HEK293 (cell line): ENCODE measurements around the gene SPDL1.

ENCODE experiments used
- MEIS1 ChIP-seq: sonication (generic); formaldehyde crosslinking; IDR thresholded peaks from 2 replicates; pipeline ENCODE4 v1.8.1; 2022; ENCODE audit warnings: missing genetic modification reagents, mild to moderate bottlenecking, borderline replicate concordance
- WT1 ChIP-seq: fragments of 450-650 bp; formaldehyde crosslinking; IDR thresholded peaks from 2 replicates; pipeline ENCODE4 v1.5.1; 2016; ENCODE audit warnings: missing biosample characterization, missing genetic modification characterization
- ZFP41 ChIP-seq: fragments of 450-650 bp; formaldehyde crosslinking; IDR thresholded peaks from 2 replicates; pipeline ENCODE4 v1.5.1; 2016; ENCODE audit warnings: missing biosample characterization, missing genetic modification characterization, borderline replicate concordance
- ZNF140 ChIP-seq: fragments of 450-650 bp; formaldehyde crosslinking; IDR thresholded peaks from 2 replicates; pipeline ENCODE4 v1.5.1; 2016; ENCODE audit warnings: missing biosample characterization, missing genetic modification characterization
- ZNF2 ChIP-seq: fragments of 450-650 bp; formaldehyde crosslinking; IDR thresholded peaks from 2 replicates; pipeline ENCODE4 v1.5.1; 2016; ENCODE audit warnings: missing biosample characterization, missing genetic modification characterization
- ZNF202 ChIP-seq: fragments of 450-650 bp; formaldehyde crosslinking; IDR thresholded peaks from 2 replicates; pipeline ENCODE4 v1.5.1; 2016; ENCODE audit warnings: missing biosample characterization, missing genetic modification characterization, borderline replicate concordance
- ZNF223 ChIP-seq: fragments of 450-650 bp; formaldehyde crosslinking; IDR thresholded peaks from 2 replicates; pipeline ENCODE4 v1.5.1; 2016; ENCODE audit warnings: missing biosample characterization, missing genetic modification characterization
- ZNF335 ChIP-seq: fragments of 450-650 bp; formaldehyde crosslinking; conservative IDR thresholded peaks from 2 replicates; pipeline ENCODE4 v1.5.1; 2016; ENCODE audit warnings: missing biosample characterization, missing genetic modification characterization
- ZNF341 ChIP-seq: fragments of 450-650 bp; formaldehyde crosslinking; IDR thresholded peaks from 2 replicates; pipeline ENCODE4; 2016; ENCODE audit warnings: low read depth, missing biosample characterization, missing genetic modification characterization
- ZNF501 ChIP-seq: fragments of 450-650 bp; formaldehyde crosslinking; IDR thresholded peaks from 2 replicates; pipeline ENCODE4 v1.5.1; 2016; ENCODE audit warnings: missing biosample characterization, missing genetic modification characterization
- ZNF521 ChIP-seq: fragments of 450-650 bp; formaldehyde crosslinking; IDR thresholded peaks from 2 replicates; pipeline ENCODE4 v1.5.1; 2017; ENCODE audit warnings: missing biosample characterization, mild to moderate bottlenecking, missing genetic modification characterization
- ZNF654 ChIP-seq: fragments of 450-650 bp; formaldehyde crosslinking; IDR thresholded peaks from 2 replicates; pipeline ENCODE4 v1.5.1; 2016; ENCODE audit warnings: low read depth, missing biosample characterization, missing genetic modification characterization
- ZNF776 ChIP-seq: fragments of 450-650 bp; formaldehyde crosslinking; IDR thresholded peaks from 2 replicates; pipeline ENCODE4 v1.5.0; 2017; ENCODE audit warnings: missing biosample characterization, missing genetic modification characterization, borderline replicate concordance
- TF ChIP-seq, protein P1 (sequence below): fragments of 450-650 bp; formaldehyde crosslinking; IDR thresholded peaks from 2 replicates; pipeline ENCODE4 v1.5.1; 2016; ENCODE audit warnings: missing biosample characterization, missing genetic modification characterization, borderline replicate concordance
- TF ChIP-seq, protein P2 (sequence below): fragments of 450-650 bp; formaldehyde crosslinking; conservative IDR thresholded peaks from 2 replicates; pipeline ENCODE4 v1.5.1; 2016; ENCODE audit warnings: low read depth, missing biosample characterization, missing genetic modification characterization
- TF ChIP-seq, protein P3 (sequence below): fragments of 450-650 bp; formaldehyde crosslinking; IDR thresholded peaks from 2 replicates; pipeline ENCODE4 v1.5.1; 2016; ENCODE audit warnings: missing biosample characterization, missing genetic modification characterization, low read depth
- TF ChIP-seq, protein P4 (sequence below): fragments of 450-650 bp; formaldehyde crosslinking; IDR thresholded peaks from 2 replicates; pipeline ENCODE4 v1.5.1; 2016; ENCODE audit warnings: missing biosample characterization, missing genetic modification characterization
- TF ChIP-seq, protein P5 (sequence below): fragments of 450-650 bp; formaldehyde crosslinking; IDR thresholded peaks from 2 replicates; pipeline ENCODE4 v1.5.1; 2016; ENCODE audit warnings: missing biosample characterization, missing genetic modification characterization, low read depth

Gene SPDL1

DNA sequence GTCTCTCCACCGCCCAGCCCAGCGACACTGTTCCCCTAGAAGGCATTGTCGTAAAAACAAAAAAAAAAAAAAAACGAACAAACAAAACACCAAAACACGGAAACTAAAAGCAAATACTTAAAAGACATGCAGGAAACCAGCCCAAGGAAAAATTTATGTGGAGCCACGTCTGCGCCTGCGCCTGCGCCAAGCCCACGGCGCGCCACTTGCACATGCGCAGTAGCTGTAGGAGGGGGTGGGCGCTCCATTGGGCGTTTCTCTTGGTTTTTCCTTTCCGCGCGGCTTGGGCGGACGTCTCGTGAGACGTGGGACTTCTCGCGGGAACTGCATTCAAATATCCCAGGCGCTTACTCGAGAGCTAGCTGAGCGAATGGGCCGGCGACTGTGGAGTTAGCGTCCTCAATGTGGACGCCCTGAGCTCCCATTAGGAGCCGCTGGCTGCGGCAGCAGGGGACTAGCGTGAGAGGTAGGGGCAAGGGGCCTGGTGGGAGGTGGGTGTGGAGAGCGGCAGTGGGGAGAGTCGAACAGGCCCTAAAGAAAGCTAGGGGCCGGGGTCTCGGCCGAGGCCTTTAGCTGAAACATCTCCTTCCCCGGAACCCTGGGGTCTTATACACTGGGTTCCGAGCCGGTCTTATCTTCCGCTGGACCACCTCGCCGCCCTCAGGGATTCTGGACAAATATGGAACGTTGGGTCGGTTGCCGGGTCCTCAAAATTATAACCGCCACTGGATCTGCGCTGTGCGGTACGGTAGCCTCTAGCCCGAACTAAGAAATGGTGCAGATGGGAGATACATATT, at the start of gene SPDL1 (continued):
- TF ChIP-seq ZNF521 (no peak), ZNF654 (no peak), ZNF202 (tag by site-specific recombination) (no peak), WT1 (tag by site-specific recombination) (0 out of 2 replicates have a peak, but pooled peaks have one; percentile 13), MEIS1 (CRISPR knock-in tag) (no peak), ZFP41 (tag by site-specific recombination) (no peak), ZNF501 (tag by site-specific recombination) (peak; percentile 89; the same call in 1 of the 2 replicates), ZNF140 (no peak), ZNF341 (tag by site-specific recombination) (no peak; the same call in 1 of the 2 replicates), ZNF335 (tag by site-specific recombination) (peak; percentile 91), ZNF2 (0 out of 2 replicates have a peak, but pooled peaks have one; percentile 39), ZNF223 (tag by site-specific recombination) (no peak), ZNF776 (no peak)
- TF ChIP-seq, protein P1, sequence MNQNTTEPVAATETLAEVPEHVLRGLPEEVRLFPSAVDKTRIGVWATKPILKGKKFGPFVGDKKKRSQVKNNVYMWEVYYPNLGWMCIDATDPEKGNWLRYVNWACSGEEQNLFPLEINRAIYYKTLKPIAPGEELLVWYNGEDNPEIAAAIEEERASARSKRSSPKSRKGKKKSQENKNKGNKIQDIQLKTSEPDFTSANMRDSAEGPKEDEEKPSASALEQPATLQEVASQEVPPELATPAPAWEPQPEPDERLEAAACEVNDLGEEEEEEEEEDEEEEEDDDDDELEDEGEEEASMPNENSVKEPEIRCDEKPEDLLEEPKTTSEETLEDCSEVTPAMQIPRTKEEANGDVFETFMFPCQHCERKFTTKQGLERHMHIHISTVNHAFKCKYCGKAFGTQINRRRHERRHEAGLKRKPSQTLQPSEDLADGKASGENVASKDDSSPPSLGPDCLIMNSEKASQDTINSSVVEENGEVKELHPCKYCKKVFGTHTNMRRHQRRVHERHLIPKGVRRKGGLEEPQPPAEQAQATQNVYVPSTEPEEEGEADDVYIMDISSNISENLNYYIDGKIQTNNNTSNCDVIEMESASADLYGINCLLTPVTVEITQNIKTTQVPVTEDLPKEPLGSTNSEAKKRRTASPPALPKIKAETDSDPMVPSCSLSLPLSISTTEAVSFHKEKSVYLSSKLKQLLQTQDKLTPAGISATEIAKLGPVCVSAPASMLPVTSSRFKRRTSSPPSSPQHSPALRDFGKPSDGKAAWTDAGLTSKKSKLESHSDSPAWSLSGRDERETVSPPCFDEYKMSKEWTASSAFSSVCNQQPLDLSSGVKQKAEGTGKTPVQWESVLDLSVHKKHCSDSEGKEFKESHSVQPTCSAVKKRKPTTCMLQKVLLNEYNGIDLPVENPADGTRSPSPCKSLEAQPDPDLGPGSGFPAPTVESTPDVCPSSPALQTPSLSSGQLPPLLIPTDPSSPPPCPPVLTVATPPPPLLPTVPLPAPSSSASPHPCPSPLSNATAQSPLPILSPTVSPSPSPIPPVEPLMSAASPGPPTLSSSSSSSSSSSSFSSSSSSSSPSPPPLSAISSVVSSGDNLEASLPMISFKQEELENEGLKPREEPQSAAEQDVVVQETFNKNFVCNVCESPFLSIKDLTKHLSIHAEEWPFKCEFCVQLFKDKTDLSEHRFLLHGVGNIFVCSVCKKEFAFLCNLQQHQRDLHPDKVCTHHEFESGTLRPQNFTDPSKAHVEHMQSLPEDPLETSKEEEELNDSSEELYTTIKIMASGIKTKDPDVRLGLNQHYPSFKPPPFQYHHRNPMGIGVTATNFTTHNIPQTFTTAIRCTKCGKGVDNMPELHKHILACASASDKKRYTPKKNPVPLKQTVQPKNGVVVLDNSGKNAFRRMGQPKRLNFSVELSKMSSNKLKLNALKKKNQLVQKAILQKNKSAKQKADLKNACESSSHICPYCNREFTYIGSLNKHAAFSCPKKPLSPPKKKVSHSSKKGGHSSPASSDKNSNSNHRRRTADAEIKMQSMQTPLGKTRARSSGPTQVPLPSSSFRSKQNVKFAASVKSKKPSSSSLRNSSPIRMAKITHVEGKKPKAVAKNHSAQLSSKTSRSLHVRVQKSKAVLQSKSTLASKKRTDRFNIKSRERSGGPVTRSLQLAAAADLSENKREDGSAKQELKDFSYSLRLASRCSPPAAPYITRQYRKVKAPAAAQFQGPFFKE (tag by site-specific recombination), result no peak
- TF ChIP-seq, protein P2, sequence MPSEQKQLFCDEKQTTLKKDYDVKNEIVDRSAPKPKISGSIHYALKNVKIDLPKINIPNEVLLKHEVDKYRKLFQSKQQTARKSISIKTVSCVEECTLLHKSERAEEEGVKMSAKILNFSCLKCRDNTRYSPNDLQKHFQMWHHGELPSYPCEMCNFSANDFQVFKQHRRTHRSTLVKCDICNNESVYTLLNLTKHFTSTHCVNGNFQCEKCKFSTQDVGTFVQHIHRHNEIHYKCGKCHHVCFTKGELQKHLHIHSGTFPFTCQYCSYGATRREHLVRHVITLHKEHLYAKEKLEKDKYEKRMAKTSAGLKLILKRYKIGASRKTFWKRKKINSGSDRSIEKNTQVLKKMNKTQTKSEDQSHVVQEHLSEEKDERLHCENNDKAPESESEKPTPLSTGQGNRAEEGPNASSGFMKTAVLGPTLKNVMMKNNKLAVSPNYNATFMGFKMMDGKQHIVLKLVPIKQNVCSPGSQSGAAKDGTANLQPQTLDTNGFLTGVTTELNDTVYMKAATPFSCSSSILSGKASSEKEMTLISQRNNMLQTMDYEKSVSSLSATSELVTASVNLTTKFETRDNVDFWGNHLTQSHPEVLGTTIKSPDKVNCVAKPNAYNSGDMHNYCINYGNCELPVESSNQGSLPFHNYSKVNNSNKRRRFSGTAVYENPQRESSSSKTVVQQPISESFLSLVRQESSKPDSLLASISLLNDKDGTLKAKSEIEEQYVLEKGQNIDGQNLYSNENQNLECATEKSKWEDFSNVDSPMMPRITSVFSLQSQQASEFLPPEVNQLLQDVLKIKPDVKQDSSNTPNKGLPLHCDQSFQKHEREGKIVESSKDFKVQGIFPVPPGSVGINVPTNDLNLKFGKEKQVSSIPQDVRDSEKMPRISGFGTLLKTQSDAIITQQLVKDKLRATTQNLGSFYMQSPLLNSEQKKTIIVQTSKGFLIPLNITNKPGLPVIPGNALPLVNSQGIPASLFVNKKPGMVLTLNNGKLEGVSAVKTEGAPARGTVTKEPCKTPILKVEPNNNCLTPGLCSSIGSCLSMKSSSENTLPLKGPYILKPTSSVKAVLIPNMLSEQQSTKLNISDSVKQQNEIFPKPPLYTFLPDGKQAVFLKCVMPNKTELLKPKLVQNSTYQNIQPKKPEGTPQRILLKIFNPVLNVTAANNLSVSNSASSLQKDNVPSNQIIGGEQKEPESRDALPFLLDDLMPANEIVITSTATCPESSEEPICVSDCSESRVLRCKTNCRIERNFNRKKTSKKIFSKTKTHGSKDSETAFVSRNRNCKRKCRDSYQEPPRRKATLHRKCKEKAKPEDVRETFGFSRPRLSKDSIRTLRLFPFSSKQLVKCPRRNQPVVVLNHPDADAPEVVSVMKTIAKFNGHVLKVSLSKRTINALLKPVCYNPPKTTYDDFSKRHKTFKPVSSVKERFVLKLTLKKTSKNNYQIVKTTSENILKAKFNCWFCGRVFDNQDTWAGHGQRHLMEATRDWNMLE (tag by site-specific recombination), result peak; percentile 37; the same call in 1 of the 2 replicates
- TF ChIP-seq, protein P3, sequence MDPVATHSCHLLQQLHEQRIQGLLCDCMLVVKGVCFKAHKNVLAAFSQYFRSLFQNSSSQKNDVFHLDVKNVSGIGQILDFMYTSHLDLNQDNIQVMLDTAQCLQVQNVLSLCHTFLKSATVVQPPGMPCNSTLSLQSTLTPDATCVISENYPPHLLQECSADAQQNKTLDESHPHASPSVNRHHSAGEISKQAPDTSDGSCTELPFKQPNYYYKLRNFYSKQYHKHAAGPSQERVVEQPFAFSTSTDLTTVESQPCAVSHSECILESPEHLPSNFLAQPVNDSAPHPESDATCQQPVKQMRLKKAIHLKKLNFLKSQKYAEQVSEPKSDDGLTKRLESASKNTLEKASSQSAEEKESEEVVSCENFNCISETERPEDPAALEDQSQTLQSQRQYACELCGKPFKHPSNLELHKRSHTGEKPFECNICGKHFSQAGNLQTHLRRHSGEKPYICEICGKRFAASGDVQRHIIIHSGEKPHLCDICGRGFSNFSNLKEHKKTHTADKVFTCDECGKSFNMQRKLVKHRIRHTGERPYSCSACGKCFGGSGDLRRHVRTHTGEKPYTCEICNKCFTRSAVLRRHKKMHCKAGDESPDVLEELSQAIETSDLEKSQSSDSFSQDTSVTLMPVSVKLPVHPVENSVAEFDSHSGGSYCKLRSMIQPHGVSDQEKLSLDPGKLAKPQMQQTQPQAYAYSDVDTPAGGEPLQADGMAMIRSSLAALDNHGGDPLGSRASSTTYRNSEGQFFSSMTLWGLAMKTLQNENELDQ (tag by site-specific recombination), result no peak
- TF ChIP-seq, protein P4, sequence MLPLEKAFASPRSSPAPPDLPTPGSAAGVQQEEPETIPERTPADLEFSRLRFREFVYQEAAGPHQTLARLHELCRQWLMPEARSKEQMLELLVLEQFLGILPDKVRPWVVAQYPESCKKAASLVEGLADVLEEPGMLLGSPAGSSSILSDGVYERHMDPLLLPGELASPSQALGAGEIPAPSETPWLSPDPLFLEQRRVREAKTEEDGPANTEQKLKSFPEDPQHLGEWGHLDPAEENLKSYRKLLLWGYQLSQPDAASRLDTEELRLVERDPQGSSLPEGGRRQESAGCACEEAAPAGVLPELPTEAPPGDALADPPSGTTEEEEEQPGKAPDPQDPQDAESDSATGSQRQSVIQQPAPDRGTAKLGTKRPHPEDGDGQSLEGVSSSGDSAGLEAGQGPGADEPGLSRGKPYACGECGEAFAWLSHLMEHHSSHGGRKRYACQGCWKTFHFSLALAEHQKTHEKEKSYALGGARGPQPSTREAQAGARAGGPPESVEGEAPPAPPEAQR (tag by site-specific recombination), result no peak
- TF ChIP-seq, protein P5, sequence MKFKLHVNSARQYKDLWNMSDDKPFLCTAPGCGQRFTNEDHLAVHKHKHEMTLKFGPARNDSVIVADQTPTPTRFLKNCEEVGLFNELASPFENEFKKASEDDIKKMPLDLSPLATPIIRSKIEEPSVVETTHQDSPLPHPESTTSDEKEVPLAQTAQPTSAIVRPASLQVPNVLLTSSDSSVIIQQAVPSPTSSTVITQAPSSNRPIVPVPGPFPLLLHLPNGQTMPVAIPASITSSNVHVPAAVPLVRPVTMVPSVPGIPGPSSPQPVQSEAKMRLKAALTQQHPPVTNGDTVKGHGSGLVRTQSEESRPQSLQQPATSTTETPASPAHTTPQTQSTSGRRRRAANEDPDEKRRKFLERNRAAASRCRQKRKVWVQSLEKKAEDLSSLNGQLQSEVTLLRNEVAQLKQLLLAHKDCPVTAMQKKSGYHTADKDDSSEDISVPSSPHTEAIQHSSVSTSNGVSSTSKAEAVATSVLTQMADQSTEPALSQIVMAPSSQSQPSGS (tag by site-specific recombination), result no peak
